Muscle layer of colon (tissue), 2 donors: ENCODE results near the gene KRTAP12-3.
"Not testable (repeated sequence)": the region's sequence is repeated elsewhere in the genome, so short reads cannot be mapped to it uniquely, and the experiment has no call there.

Experiments used
- H3K27ac ChIP-seq: one replicate; pipeline ENCODE4 v1.7.0; 2013; ENCODE audit warnings: low read depth, mild to moderate bottlenecking, low read length, moderate library complexity
- H3K27me3 ChIP-seq, 2 donors: one replicate each; pipeline ENCODE4 v1.7.0; 2013; ENCODE audit warnings: low read length in 2 of 2, mild to moderate bottlenecking in 2 of 2; ENCODE audit not compliant: insufficient read depth in 2 of 2, control insufficient read depth in 1 of 2
- H3K36me3 ChIP-seq: one replicate; pipeline ENCODE4 v1.7.0; 2013; ENCODE audit warnings: mild to moderate bottlenecking, low read length; ENCODE audit not compliant: insufficient read depth
- H3K4me1 ChIP-seq: one replicate; pipeline ENCODE4 v1.7.0; 2013; ENCODE audit warnings: mild to moderate bottlenecking, low read length; ENCODE audit not compliant: insufficient read depth
- H3K4me3 ChIP-seq, 2 donors: one replicate each; pipeline ENCODE4 v1.7.0; 2013; ENCODE audit warnings: low read length in 2 of 2, low read depth in 1 of 2, mild to moderate bottlenecking in 1 of 2, moderate library complexity in 1 of 2
- H3K9ac ChIP-seq: one replicate; pipeline ENCODE4 v1.7.0; 2013; ENCODE audit warnings: low read length
- H3K9me3 ChIP-seq: one replicate; pipeline ENCODE4 v1.7.0; 2013; ENCODE audit warnings: mild to moderate bottlenecking, low read length
- donor health status: abdominal sarcoma.
- donor health status: Adenocarcinoma of cecum.

The KRTAP12-3 gene

GRCh38 chr21:44657635-44658540 is at the start of gene KRTAP12-3:
KRTAP12-3 (plus strand) TSS chr21:44657932; CDS start chr21:44657980, 48 bp downstream.
- Histone ChIP-seq H3K27ac (no peak within 1 kb of the TSS), H3K9me3 (peaks cover 3% of the 10 kb centered on the region), H3K4me1 (no peaks in the 10 kb centered on the region), H3K27me3 (peaks cover 0 to 10% of the 10 kb centered on the region in 2 donors), H3K9ac (no peak within 1 kb of the TSS), H3K36me3 (no peaks in the 10 kb centered on the region), H3K4me3 (no peak within 1 kb of the TSS)

GRCh38 chr21:44609193-44609592 is 48.5 kb upstream of the KRTAP12-3 start:
- Histone ChIP-seq H3K9me3 (peaks cover 3% of the 10 kb centered on the region), H3K9ac (no peak overlapping the region), H3K27me3 (peaks cover 0 to 9% of the 10 kb centered on the region in 2 donors), H3K27ac (no peak overlapping the region), H3K36me3 (no peaks in the 10 kb centered on the region), H3K4me1 (no peaks in the 10 kb centered on the region), H3K4me3 (no peak overlapping the region)

- not testable (repeated sequence) for H3K27ac ChIP-seq, H3K4me3 ChIP-seq, H3K4me1 ChIP-seq, H3K9me3 ChIP-seq, H3K36me3 ChIP-seq, H3K27me3 ChIP-seq, H3K9ac ChIP-seq
Observed at GRCh38 chr21:44610157-44610843, 47.4 kb upstream of the KRTAP12-3 start.

GRCh38 chr21:44611551-44611950 is 46.2 kb upstream of the KRTAP12-3 start:
- Histone ChIP-seq H3K27ac (no peak overlapping the region), H3K27me3 (peaks cover 0 to 14% of the 10 kb centered on the region in 2 donors), H3K9ac (no peak overlapping the region), H3K9me3 (no peaks in the 10 kb centered on the region), H3K4me3 (no peak overlapping the region), H3K4me1 (no peaks in the 10 kb centered on the region), H3K36me3 (no peaks in the 10 kb centered on the region)

GRCh38 chr21:44612029-44612486 is 45.7 kb upstream of the KRTAP12-3 start, which contains the start of gene KRTAP10-8:
KRTAP10-8 (plus strand) TSS chr21:44612079; CDS start chr21:44612101, 22 bp downstream.
- no peaks in the 10 kb centered on the region for H3K36me3 ChIP-seq
- no peak within 1 kb of the TSS for H3K27ac ChIP-seq
- peaks cover 0 to 16% of the 10 kb centered on the region in 2 donors for H3K27me3 ChIP-seq
- H3K9me3 ChIP-seq, result no peaks in the 10 kb centered on the region
- no peaks in the 10 kb centered on the region for H3K4me1 ChIP-seq
- no peak within 1 kb of the TSS for H3K4me3 ChIP-seq
- H3K9ac ChIP-seq, result no peak within 1 kb of the TSS

- peaks cover 0 to 16% of the 10 kb centered on the region in 2 donors for H3K27me3 ChIP-seq
- no peaks in the 10 kb centered on the region for H3K4me1 ChIP-seq
- no peaks in the 10 kb centered on the region for H3K9me3 ChIP-seq
- H3K36me3 ChIP-seq, result no peaks in the 10 kb centered on the region
- H3K4me3 ChIP-seq, result no peak overlapping the region
- H3K27ac ChIP-seq, result no peak overlapping the region
- no peak overlapping the region for H3K9ac ChIP-seq
Observed at GRCh38 chr21:44612669-44613229, 45.0 kb upstream of the KRTAP12-3 start.

- Histone ChIP-seq H3K4me3 (no peak overlapping the region), H3K4me1 (no peaks in the 10 kb centered on the region), H3K9me3 (no peaks in the 10 kb centered on the region), H3K9ac (no peak overlapping the region), H3K36me3 (no peaks in the 10 kb centered on the region), H3K27me3 (peaks cover 0 to 16% of the 10 kb centered on the region in 2 donors), H3K27ac (no peak overlapping the region)
Observed at GRCh38 chr21:44613386-44614155, 44.2 kb upstream of the KRTAP12-3 start.

- no peaks in the 10 kb centered on the region for H3K9me3 ChIP-seq
- no peak overlapping the region for H3K27ac ChIP-seq
- no peaks in the 10 kb centered on the region for H3K4me1 ChIP-seq
- H3K9ac ChIP-seq, result no peak overlapping the region
- no peaks in the 10 kb centered on the region for H3K36me3 ChIP-seq
- no peak overlapping the region for H3K4me3 ChIP-seq
- H3K27me3 ChIP-seq, result peaks cover 0 to 16% of the 10 kb centered on the region in 2 donors
Observed at GRCh38 chr21:44614161-44614631, 43.5 kb upstream of the KRTAP12-3 start.

- Histone ChIP-seq H3K9me3 (no peaks in the 10 kb centered on the region), H3K27me3 (peaks cover 0 to 16% of the 10 kb centered on the region in 2 donors), H3K36me3 (no peaks in the 10 kb centered on the region), H3K4me3 (no peak overlapping the region), H3K27ac (no peak overlapping the region), H3K9ac (no peak overlapping the region), H3K4me1 (no peaks in the 10 kb centered on the region)
Observed at GRCh38 chr21:44614961-44615391, 42.8 kb upstream of the KRTAP12-3 start.

- Histone ChIP-seq H3K4me1 (no peaks in the 10 kb centered on the region), H3K27ac (no peak overlapping the region), H3K9ac (no peak overlapping the region), H3K27me3 (peaks cover 0 to 16% of the 10 kb centered on the region in 2 donors), H3K36me3 (no peaks in the 10 kb centered on the region), H3K4me3 (no peak overlapping the region), H3K9me3 (no peaks in the 10 kb centered on the region)
Observed at GRCh38 chr21:44615466-44615865, 42.3 kb upstream of the KRTAP12-3 start.
